ENCODE data around the gene PHF2. TPM values are rescaled to one million over a fixed set of nuclear protein-coding genes. Genes with fewer than 3 reads are reported as not detected.

PHF2 gene
- total and polyA plus RNA-seq, 2 experiments from 2014 or later: 4.3 to 11.8 TPM

DNA sequence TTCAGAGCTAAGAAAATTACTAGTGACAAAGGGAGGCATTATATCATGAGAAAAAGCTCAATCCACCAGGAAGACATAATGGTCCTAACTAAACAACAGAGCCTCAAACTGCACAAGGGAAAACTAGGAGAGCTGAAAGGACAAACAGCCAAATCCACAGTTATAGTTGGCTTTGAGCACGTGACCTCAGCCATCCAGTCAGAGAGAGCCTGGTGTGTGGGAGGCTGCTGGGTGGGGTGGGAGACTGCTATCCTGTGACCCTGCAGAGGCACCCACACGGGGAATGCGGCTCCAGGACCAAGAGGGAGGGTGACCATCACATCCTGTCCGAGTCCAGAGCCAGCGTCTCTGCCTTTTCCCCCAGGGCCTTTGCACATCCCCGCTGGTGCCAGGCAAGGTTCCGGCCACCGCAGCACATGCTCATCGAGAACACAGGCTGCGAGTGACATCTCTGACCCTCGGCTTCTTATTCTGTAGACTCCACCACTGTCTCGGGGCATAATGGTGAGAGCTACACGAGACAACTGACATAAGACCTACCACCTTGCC is 145.1 kb downstream of the PHF2 start:
- no peak overlapping the region for H3K4me3 Mint-ChIP-seq

DNA sequence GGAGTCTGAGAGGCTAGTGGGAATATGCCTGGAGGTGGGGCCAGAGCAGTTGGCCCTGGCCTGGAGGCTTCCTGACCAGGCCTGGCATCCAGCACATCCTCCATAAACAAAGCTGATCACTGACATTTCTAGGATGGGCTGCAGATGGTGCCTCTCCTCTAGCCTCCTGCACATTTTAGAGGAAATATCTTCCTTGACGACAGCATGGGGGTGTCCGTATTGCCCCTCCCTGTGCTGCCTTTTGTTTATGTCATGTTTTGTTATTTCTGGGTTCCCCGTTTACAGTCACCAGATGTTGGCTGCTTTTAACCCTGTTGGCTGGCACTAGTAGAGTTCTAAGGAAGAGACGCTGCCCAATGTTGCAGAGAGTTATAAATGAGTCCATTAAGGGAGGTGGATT is 148.5 kb downstream of the PHF2 start:
- H3K36me3 ChIP-seq (ENCODE audit: insufficient read depth): no peaks in the 10 kb centered on the region
- no peak for TF ChIP-seq EZH2phosphoT487 (IDR thresholded peaks at IDR 0.05; ENCODE audit: unreplicated experiment)
- no peak for TF ChIP-seq ZNF331 (CRISPR knock-in tag; IDR thresholded peaks at IDR 0.05; ENCODE audit: low read depth)
- TF ChIP-seq EZH2 (IDR thresholded peaks at IDR 0.05; ENCODE audit: low read depth, unreplicated experiment): no peak
- TF ChIP-seq JUNB (IDR thresholded peaks at IDR 0.05; ENCODE audit: unreplicated experiment): no peak
- TF ChIP-seq, protein P1, sequence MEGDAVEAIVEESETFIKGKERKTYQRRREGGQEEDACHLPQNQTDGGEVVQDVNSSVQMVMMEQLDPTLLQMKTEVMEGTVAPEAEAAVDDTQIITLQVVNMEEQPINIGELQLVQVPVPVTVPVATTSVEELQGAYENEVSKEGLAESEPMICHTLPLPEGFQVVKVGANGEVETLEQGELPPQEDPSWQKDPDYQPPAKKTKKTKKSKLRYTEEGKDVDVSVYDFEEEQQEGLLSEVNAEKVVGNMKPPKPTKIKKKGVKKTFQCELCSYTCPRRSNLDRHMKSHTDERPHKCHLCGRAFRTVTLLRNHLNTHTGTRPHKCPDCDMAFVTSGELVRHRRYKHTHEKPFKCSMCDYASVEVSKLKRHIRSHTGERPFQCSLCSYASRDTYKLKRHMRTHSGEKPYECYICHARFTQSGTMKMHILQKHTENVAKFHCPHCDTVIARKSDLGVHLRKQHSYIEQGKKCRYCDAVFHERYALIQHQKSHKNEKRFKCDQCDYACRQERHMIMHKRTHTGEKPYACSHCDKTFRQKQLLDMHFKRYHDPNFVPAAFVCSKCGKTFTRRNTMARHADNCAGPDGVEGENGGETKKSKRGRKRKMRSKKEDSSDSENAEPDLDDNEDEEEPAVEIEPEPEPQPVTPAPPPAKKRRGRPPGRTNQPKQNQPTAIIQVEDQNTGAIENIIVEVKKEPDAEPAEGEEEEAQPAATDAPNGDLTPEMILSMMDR (conservative IDR thresholded peaks at IDR 0.05; ENCODE audit: low read depth in 2 of 2): no peak
- TF ChIP-seq, protein P2, sequence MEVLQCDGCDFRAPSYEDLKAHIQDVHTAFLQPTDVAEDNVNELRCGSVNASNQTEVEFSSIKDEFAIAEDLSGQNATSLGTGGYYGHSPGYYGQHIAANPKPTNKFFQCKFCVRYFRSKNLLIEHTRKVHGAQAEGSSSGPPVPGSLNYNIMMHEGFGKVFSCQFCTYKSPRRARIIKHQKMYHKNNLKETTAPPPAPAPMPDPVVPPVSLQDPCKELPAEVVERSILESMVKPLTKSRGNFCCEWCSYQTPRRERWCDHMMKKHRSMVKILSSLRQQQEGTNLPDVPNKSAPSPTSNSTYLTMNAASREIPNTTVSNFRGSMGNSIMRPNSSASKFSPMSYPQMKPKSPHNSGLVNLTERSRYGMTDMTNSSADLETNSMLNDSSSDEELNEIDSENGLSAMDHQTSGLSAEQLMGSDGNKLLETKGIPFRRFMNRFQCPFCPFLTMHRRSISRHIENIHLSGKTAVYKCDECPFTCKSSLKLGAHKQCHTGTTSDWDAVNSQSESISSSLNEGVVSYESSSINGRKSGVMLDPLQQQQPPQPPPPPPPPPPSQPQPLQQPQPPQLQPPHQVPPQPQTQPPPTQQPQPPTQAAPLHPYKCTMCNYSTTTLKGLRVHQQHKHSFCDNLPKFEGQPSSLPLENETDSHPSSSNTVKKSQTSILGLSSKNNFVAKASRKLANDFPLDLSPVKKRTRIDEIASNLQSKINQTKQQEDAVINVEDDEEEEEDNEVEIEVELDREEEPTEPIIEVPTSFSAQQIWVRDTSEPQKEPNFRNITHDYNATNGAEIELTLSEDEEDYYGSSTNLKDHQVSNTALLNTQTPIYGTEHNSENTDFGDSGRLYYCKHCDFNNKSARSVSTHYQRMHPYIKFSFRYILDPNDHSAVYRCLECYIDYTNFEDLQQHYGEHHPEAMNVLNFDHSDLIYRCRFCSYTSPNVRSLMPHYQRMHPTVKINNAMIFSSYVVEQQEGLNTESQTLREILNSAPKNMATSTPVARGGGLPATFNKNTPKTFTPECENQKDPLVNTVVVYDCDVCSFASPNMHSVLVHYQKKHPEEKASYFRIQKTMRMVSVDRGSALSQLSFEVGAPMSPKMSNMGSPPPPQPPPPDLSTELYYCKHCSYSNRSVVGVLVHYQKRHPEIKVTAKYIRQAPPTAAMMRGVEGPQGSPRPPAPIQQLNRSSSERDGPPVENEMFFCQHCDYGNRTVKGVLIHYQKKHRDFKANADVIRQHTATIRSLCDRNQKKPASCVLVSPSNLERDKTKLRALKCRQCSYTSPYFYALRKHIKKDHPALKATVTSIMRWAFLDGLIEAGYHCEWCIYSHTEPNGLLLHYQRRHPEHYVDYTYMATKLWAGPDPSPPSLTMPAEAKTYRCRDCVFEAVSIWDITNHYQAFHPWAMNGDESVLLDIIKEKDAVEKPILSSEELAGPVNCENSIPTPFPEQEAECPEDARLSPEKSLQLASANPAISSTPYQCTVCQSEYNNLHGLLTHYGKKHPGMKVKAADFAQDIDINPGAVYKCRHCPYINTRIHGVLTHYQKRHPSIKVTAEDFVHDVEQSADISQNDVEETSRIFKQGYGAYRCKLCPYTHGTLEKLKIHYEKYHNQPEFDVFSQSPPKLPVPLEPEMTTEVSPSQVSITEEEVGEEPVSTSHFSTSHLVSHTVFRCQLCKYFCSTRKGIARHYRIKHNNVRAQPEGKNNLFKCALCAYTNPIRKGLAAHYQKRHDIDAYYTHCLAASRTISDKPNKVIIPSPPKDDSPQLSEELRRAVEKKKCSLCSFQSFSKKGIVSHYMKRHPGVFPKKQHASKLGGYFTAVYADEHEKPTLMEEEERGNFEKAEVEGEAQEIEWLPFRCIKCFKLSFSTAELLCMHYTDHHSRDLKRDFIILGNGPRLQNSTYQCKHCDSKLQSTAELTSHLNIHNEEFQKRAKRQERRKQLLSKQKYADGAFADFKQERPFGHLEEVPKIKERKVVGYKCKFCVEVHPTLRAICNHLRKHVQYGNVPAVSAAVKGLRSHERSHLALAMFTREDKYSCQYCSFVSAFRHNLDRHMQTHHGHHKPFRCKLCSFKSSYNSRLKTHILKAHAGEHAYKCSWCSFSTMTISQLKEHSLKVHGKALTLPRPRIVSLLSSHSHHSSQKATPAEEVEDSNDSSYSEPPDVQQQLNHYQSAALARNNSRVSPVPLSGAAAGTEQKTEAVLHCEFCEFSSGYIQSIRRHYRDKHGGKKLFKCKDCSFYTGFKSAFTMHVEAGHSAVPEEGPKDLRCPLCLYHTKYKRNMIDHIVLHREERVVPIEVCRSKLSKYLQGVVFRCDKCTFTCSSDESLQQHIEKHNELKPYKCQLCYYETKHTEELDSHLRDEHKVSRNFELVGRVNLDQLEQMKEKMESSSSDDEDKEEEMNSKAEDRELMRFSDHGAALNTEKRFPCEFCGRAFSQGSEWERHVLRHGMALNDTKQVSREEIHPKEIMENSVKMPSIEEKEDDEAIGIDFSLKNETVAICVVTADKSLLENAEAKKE (CRISPR knock-in tag; IDR thresholded peaks at IDR 0.05): no peak
- ATAC-seq (no peak), DNase-seq (ENCODE audit: low spot score) (no peak)
- no peaks in the 10 kb centered on the region for H3F3A ChIP-seq (replicated peaks; ENCODE audit: low read depth)
- no peaks in the 10 kb centered on the region for H4K20me1 ChIP-seq (replicated peaks; ENCODE audit: insufficient read depth)
- no peaks in the 10 kb centered on the region for H3K27me3 ChIP-seq (ENCODE audit: insufficient read depth)
- peaks cover 9% of the 10 kb centered on the region for H3K27me3 Mint-ChIP-seq (ENCODE audit: insufficient read depth, low read depth, poor library complexity)
- no peak overlapping the region for H2AFZ ChIP-seq
- H3K36me3 Mint-ChIP-seq (ENCODE audit: low read depth): no peaks in the 10 kb centered on the region
- H3K9me3 Mint-ChIP-seq: peaks cover 22% of the 10 kb centered on the region
- H3K27ac ChIP-seq (ENCODE audit: low read depth): no peak overlapping the region
- no peaks in the 10 kb centered on the region for H3K4me1 ChIP-seq (ENCODE audit: insufficient read depth)
- H3K27ac Mint-ChIP-seq: no peak overlapping the region
- no peak overlapping the region for H3K4me3 Mint-ChIP-seq
- H3K4me1 Mint-ChIP-seq: no peaks in the 10 kb centered on the region
- no peaks in the 10 kb centered on the region for H3K79me2 ChIP-seq (replicated peaks; ENCODE audit: insufficient read depth)
- no peak overlapping the region for H3K4me3 ChIP-seq
- H3K4me2 ChIP-seq: no peak overlapping the region
- H3K9me2 ChIP-seq (ENCODE audit: insufficient read depth): no peaks in the 10 kb centered on the region

More for the DNA sequence above, 145.1 kb downstream of the PHF2 start:
- no peak overlapping the region for H3K4me3 ChIP-seq
- no peak overlapping the region for H3K27ac ChIP-seq (ENCODE audit: low read depth)
- no peaks in the 10 kb centered on the region for H4K20me1 ChIP-seq (replicated peaks; ENCODE audit: insufficient read depth)
- TF ChIP-seq NANOG (IDR thresholded peaks at IDR 0.05; ENCODE audit: borderline replicate concordance) (no peak), EZH2phosphoT487 (IDR thresholded peaks at IDR 0.05; ENCODE audit: unreplicated experiment) (no peak), EZH2 (IDR thresholded peaks at IDR 0.05; ENCODE audit: low read depth, unreplicated experiment) (no peak)
- TF ChIP-seq, protein P3, sequence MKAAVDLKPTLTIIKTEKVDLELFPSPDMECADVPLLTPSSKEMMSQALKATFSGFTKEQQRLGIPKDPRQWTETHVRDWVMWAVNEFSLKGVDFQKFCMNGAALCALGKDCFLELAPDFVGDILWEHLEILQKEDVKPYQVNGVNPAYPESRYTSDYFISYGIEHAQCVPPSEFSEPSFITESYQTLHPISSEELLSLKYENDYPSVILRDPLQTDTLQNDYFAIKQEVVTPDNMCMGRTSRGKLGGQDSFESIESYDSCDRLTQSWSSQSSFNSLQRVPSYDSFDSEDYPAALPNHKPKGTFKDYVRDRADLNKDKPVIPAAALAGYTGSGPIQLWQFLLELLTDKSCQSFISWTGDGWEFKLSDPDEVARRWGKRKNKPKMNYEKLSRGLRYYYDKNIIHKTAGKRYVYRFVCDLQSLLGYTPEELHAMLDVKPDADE (IDR thresholded peaks at IDR 0.05): no peak
- peaks cover 11% of the 10 kb centered on the region for H3K27me3 Mint-ChIP-seq (ENCODE audit: insufficient read depth, low read depth, poor library complexity)
- H3K9me2 ChIP-seq (ENCODE audit: insufficient read depth): no peaks in the 10 kb centered on the region
- no peaks in the 10 kb centered on the region for H3F3A ChIP-seq (replicated peaks; ENCODE audit: low read depth)
- no peak for DNase-seq (ENCODE audit: low spot score)
- H3K36me3 ChIP-seq (ENCODE audit: insufficient read depth): no peaks in the 10 kb centered on the region
- peaks cover 12% of the 10 kb centered on the region for H3K9me3 Mint-ChIP-seq
- no peaks in the 10 kb centered on the region for H3K4me1 Mint-ChIP-seq
- H3K36me3 Mint-ChIP-seq (ENCODE audit: low read depth): peaks cover 3% of the 10 kb centered on the region; the same call in 1 of the 3 replicates
- no peaks in the 10 kb centered on the region for H3K4me1 ChIP-seq (ENCODE audit: insufficient read depth)
- no peak overlapping the region for H2AFZ ChIP-seq
- no peak for ATAC-seq
- no peak overlapping the region for H3K27ac Mint-ChIP-seq
- H3K4me2 ChIP-seq: no peak overlapping the region
- no peaks in the 10 kb centered on the region for H3K79me2 ChIP-seq (replicated peaks; ENCODE audit: insufficient read depth)
- no peaks in the 10 kb centered on the region for H3K27me3 ChIP-seq (ENCODE audit: insufficient read depth)
